ENCODE results near the gene SUPT3H. TPM values are rescaled to one million over a fixed set of nuclear protein-coding genes. Genes with fewer than 3 reads are reported as not detected.

Gene SUPT3H
- total and polyA plus RNA-seq, 2 of the 8 experiments (the other 6 are each of a cell fraction or from before 2014, with no cell fraction given) = 18.8 to 23.0 TPM

- no peak overlapping the region for H2BK15ac ChIP-seq (ENCODE audit: low read length)
- no peak overlapping the region for H4K8ac ChIP-seq (ENCODE audit: extremely low read depth, insufficient read depth, low read length)
- H3K56ac ChIP-seq (replicated peaks; ENCODE audit: insufficient read length, low read depth, low read length) = no peak overlapping the region
- H3K79me2 ChIP-seq (ENCODE audit: control insufficient read depth in 1 of 2, insufficient read depth in 2 of 2, low read length in 2 of 2) = no peaks in the 10 kb centered on the region
- FAIRE-seq (no peak), DNase-seq (ENCODE audit: low read depth in 1 of 2, low spot score in 2 of 2) (no peak)
- H3K4me3 ChIP-seq (ENCODE audit: extremely low read depth in 1 of 4, insufficient read depth in 2 of 4, low read depth in 3 of 4, low read length in 4 of 4) = no peak overlapping the region
- H3K14ac ChIP-seq (ENCODE audit: insufficient read length) = no peak overlapping the region
- no peak overlapping the region for H3K27ac ChIP-seq (ENCODE audit: low read depth, low read length)
- H3K23me2 ChIP-seq (ENCODE audit: low read depth, low read length) = no peaks in the 10 kb centered on the region; the same call in 1 of the 2 replicates
- H2AK5ac ChIP-seq (ENCODE audit: low read depth, low read length) = no peak overlapping the region
- no peak overlapping the region for H3K23ac ChIP-seq (ENCODE audit: insufficient read length)
- H3K4me2 ChIP-seq (ENCODE audit: insufficient read depth in 1 of 2, low read depth in 2 of 2, low read length in 2 of 2) = no peak overlapping the region
- H3K79me1 ChIP-seq (ENCODE audit: low read depth, low read length) = no peaks in the 10 kb centered on the region
- H2BK12ac ChIP-seq (ENCODE audit: low read depth, low read length) = no peak overlapping the region
- H2BK5ac ChIP-seq (ENCODE audit: low read depth, low read length) = no peak overlapping the region
- H4K20me1 ChIP-seq (replicated peaks in 1 of 2; ENCODE audit: control insufficient read depth in 1 of 2, insufficient read depth in 2 of 2, low read length in 2 of 2) = no peaks in the 10 kb centered on the region
- no peak overlapping the region for H4K91ac ChIP-seq (replicated peaks; ENCODE audit: insufficient read length, low read length)
- H3K9ac ChIP-seq (replicated peaks in 1 of 4; ENCODE audit: extremely low read depth in 1 of 4, low read depth in 3 of 4, low read length in 3 of 4) = no peak overlapping the region
- CTCF ChIA-PET (ENCODE audit: partially characterized antibody) = no interaction called here
- POLR2A ChIA-PET (ENCODE audit: partially characterized antibody) = no interaction called here
- no peak overlapping the region for H3K4ac ChIP-seq (replicated peaks; ENCODE audit: insufficient read length, low read depth, low read length)
- no peaks in the 10 kb centered on the region for H3K4me1 ChIP-seq (replicated peaks in 1 of 4; ENCODE audit: control insufficient read depth in 3 of 4, insufficient read depth in 4 of 4, low read length in 3 of 4)
- H3K18ac ChIP-seq (ENCODE audit: extremely low read depth, low read length) = no peak overlapping the region
- no peaks in the 10 kb centered on the region for H3K27me3 ChIP-seq (replicated peaks in 1 of 4; ENCODE audit: control insufficient read depth in 3 of 4, extremely low read depth in 1 of 4, insufficient read depth in 3 of 4, low read length in 3 of 4)
- no peaks in the 10 kb centered on the region; a peak in 1 of 8 replicates for H3K36me3 ChIP-seq (ENCODE audit: control insufficient read depth in 2 of 4, insufficient read depth in 4 of 4, low read length in 3 of 4)
- H4K5ac ChIP-seq (ENCODE audit: insufficient read length, low read depth, low read length) = no peak overlapping the region
- no peak overlapping the region for H2BK120ac ChIP-seq (replicated peaks; ENCODE audit: low read depth, low read length)
- no peak overlapping the region for H2BK20ac ChIP-seq (ENCODE audit: low read length)
- H2AFZ ChIP-seq (ENCODE audit: low read length) = no peak overlapping the region
- no peaks in the 10 kb centered on the region for H3K9me3 ChIP-seq (ENCODE audit: insufficient read depth in 2 of 2, low read depth in 1 of 2, low read length in 1 of 2)
- 95% methylated on average over 1 of the region's 1 CpG; no CpG with 5 or more reads in 1 of the 2 experiments for whole genome bisulfite sequencing, 2 experiments (ENCODE audit: extremely low coverage in 1 of 2, insufficient coverage in 1 of 2, insufficient read length in 1 of 2, insufficient replicate concordance in 2 of 2, low coverage in 1 of 2, low lambda C conversion rate in 2 of 2, missing lambda C conversion rate in 1 of 2)
- TF ChIP-seq YY1 (IDR thresholded peaks at IDR 0.05; ENCODE audit: low read depth, low read length) (no peak), SIX5 (IDR thresholded peaks at IDR 0.05; ENCODE audit: low read depth, low read length) (no peak), KDM5A (IDR thresholded peaks at IDR 0.05; ENCODE audit: low read length) (no peak), SP1 (IDR thresholded peaks at IDR 0.05; ENCODE audit: low read depth, low read length) (no peak), EGR1 (IDR thresholded peaks at IDR 0.05; ENCODE audit: borderline replicate concordance, low read depth, low read length) (no peak), CHD2 (IDR thresholded peaks at IDR 0.05; ENCODE audit: low read length) (no peak), TAF7 (optimal IDR thresholded peaks at IDR 0.05; ENCODE audit: borderline replicate concordance, low read depth, low read length) (no peak), RBBP5 (IDR thresholded peaks at IDR 0.05; ENCODE audit: borderline replicate concordance, low read depth, low read length) (no peak), JUND (IDR thresholded peaks at IDR 0.05; ENCODE audit: low read length) (no peak), FOSL1 (IDR thresholded peaks at IDR 0.05; ENCODE audit: insufficient read depth, low read depth, low read length) (no peak)
- TF ChIP-seq, protein P1, sequence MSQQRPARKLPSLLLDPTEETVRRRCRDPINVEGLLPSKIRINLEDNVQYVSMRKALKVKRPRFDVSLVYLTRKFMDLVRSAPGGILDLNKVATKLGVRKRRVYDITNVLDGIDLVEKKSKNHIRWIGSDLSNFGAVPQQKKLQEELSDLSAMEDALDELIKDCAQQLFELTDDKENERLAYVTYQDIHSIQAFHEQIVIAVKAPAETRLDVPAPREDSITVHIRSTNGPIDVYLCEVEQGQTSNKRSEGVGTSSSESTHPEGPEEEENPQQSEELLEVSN (IDR thresholded peaks at IDR 0.05) = no peak
- TF ChIP-seq, protein P2, sequence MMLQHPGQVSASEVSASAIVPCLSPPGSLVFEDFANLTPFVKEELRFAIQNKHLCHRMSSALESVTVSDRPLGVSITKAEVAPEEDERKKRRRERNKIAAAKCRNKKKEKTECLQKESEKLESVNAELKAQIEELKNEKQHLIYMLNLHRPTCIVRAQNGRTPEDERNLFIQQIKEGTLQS (IDR thresholded peaks at IDR 0.05; ENCODE audit: insufficient read depth, low read depth, low read length) = no peak
These were observed 148.3 kb downstream of the SUPT3H start for GRCh38 chr6:45229416-45229815.
